Mammary epithelial cell (primary cell): Measurements from ENCODE around the gene EFHD2.

Experiments
- CTCF ChIP-seq, 2 donors: IDR thresholded peaks in 1 of 2; conservative IDR thresholded peaks in 1 of 2; 2 replicates each; pipeline ENCODE4 v1.5.1; 2011 to 2012; ENCODE audit warnings: inconsistent platforms in 2 of 2, low read length in 2 of 2, mild to moderate bottlenecking in 2 of 2, control low read depth in 1 of 2, low read depth in 1 of 2; ENCODE audit not compliant: insufficient read depth in 1 of 2; ENCODE audit errors: extremely low read depth in 1 of 2
- EZH2 ChIP-seq: IDR thresholded peaks from 2 replicates; pipeline ENCODE4 v1.6.1; 2012; ENCODE audit warnings: low read length, inconsistent platforms, borderline replicate concordance

GRCh38 chr1:15444468-15445389 lies 35.0 kb downstream of the EFHD2 start:
- TF ChIP-seq CTCF (conservative IDR thresholded peaks at IDR 0.05 in 1 of 2, IDR thresholded peaks at IDR 0.05 in 1 of 2; ENCODE audit: extremely low read depth in 1 of 2, insufficient read depth in 1 of 2, low read depth in 1 of 2, low read length in 2 of 2) = no peak
- no peak for TF ChIP-seq EZH2
